Activated CD4-positive, alpha-beta T cell treated with anti-CD3 and anti-CD28 coated beads, Interleukin-2, amount 50 U/mL, for 1 hour (primary cell): Measurements from ENCODE around the gene ARPC1B.
A peak's percentile ranks its signal among the peaks of the same experiment; 100 is the strongest.
"Not testable (repeated sequence)": the region's sequence is repeated elsewhere in the genome, so short reads cannot be mapped to it uniquely, and the experiment has no call there.

Source experiments
- DNase-seq: peaks from one replicate; pipeline ENCODE4 v3.0.0-alpha.2; 2020

Gene ARPC1B

GRCh38 chr7:99410635-99411034 is 36.1 kb downstream of the ARPC1B start:
- DNase-seq, result no peak

- DNase-seq, result not testable (repeated sequence)
Observed at GRCh38 chr7:99415513-99416127, 41.1 kb downstream of the ARPC1B start.

GRCh38 chr7:99418260-99418659 is 43.7 kb downstream of the ARPC1B start:
- no peak for DNase-seq

GRCh38 chr7:99419323-99420021 is 44.9 kb downstream of the ARPC1B start:
- DNase-seq, result no peak

- DNase-seq, result no peak
Observed at GRCh38 chr7:99420213-99420612, 45.7 kb downstream of the ARPC1B start.

GRCh38 chr7:99420986-99421385 is 46.5 kb downstream of the ARPC1B start:
- no peak for DNase-seq

GRCh38 chr7:99422186-99422585 is 47.7 kb downstream of the ARPC1B start:
- no peak for DNase-seq

GRCh38 chr7:99422625-99423024 is 48.1 kb downstream of the ARPC1B start:
- DNase-seq, result no peak

- DNase-seq, result no peak
Observed at GRCh38 chr7:99424932-99425730, 50.6 kb downstream of the ARPC1B start.

- DNase-seq, result no peak
Observed at GRCh38 chr7:99428972-99429566, 54.5 kb downstream of the ARPC1B start.

GRCh38 chr7:99429756-99430155 is 55.2 kb downstream of the ARPC1B start:
- no peak for DNase-seq

GRCh38 chr7:99431756-99432540 is 57.4 kb downstream of the ARPC1B start:
- DNase-seq, result not testable (repeated sequence)

- no peak for DNase-seq
Observed at GRCh38 chr7:99433158-99433557, 58.6 kb downstream of the ARPC1B start.

- no peak for DNase-seq
Observed at GRCh38 chr7:99437946-99438572, 63.5 kb downstream of the ARPC1B start.

- DNase-seq, result peak; percentile 86
Observed at GRCh38 chr7:99438573-99439480, 64.3 kb downstream of the ARPC1B start, which contains the start of the genes CPSF4 and PTCD1. Gene CPSF4, plus strand, starts transcription at chr7:99438943. Its CDS starts 140 bp downstream, at chr7:99439083. Gene PTCD1, minus strand, starts transcription at chr7:99438798. Its CDS starts 3,556 bp downstream, at chr7:99435242.

GRCh38 chr7:99440195-99440594 is 65.7 kb downstream of the ARPC1B start:
- no peak for DNase-seq
